C4-2B (cell line): Measurements from ENCODE around the gene KIF21A.

Experiments
- ZFX ChIP-seq: fragments of 450-650 bp; IDR thresholded peaks from 2 replicates; pipeline ENCODE4 v1.6.1; 2017
- TF ChIP-seq, protein P1 (sequence below): fragments of 450-650 bp; conservative IDR thresholded peaks from 2 replicates; pipeline ENCODE4 v1.5.1; 2017; ENCODE audit warnings: mild to moderate bottlenecking

DNA sequence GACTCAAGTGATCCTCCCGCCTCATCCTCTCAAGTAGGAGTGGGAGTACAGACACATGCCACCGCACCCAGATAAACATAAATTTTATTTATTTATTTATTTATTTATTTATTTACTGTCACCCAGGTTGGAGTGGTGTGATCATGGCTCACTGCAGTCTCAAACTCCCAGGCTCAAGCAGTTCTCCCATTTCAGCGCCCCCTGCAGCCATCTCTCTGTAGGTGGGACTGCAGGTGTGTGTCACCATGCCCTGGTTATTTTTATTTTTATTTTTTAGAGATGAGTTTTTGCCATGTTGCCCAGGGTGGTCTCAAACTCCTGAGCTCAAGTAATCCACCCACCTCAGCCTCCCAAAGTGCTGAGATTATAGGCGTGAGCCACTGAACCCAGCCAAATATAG, 33.2 kb upstream of the KIF21A start:
- TF ChIP-seq, protein P1, sequence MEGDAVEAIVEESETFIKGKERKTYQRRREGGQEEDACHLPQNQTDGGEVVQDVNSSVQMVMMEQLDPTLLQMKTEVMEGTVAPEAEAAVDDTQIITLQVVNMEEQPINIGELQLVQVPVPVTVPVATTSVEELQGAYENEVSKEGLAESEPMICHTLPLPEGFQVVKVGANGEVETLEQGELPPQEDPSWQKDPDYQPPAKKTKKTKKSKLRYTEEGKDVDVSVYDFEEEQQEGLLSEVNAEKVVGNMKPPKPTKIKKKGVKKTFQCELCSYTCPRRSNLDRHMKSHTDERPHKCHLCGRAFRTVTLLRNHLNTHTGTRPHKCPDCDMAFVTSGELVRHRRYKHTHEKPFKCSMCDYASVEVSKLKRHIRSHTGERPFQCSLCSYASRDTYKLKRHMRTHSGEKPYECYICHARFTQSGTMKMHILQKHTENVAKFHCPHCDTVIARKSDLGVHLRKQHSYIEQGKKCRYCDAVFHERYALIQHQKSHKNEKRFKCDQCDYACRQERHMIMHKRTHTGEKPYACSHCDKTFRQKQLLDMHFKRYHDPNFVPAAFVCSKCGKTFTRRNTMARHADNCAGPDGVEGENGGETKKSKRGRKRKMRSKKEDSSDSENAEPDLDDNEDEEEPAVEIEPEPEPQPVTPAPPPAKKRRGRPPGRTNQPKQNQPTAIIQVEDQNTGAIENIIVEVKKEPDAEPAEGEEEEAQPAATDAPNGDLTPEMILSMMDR: 0 out of 2 replicates have a peak, but pooled peaks have one; percentile 5
- TF ChIP-seq ZFX: no peak
